C4-2B (cell line): ENCODE results near the gene MAPK8IP2.

Experiments
- ZFX ChIP-seq: fragments of 450-650 bp; IDR thresholded peaks from 2 replicates; pipeline ENCODE4 v1.6.1; 2017
- TF ChIP-seq, protein P1 (sequence below): fragments of 450-650 bp; conservative IDR thresholded peaks from 2 replicates; pipeline ENCODE4 v1.5.1; 2017; ENCODE audit warnings: mild to moderate bottlenecking

DNA sequence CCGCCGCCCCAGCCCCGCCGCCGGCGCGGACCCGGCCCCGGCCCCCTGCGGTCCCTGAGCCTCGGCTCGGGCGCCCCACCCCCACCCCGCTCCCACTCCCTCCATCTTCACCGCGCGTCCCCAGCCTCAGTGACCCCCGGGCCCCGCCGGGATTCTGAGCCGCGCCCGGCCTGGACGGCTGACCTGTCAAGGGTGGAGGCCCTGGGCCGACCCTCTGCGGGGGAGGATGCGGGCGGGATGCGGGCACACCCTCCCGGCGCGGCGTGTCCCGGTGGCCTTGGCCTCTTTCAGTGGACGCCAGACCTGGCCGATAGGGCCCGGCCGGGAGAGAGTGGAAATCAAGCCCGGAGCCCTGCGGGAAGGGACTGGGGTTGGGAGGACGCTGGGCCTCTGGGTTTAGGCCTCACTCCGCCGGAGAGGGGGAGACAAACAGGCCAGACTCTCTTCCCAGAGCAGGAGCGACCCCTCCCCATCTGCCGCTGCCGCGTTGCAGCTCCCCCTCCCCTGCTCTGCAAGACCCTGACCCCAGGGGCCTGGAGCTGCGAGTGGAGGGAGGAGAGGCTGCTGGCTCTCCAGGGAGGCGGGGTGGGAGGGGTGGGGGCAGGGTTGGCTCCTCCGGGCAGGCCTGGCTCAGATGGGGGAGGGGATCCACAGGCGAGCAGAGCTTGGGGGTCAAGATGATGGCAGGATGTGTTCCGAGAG, 525 bp downstream of the MAPK8IP2 start:
- TF ChIP-seq, protein P1, sequence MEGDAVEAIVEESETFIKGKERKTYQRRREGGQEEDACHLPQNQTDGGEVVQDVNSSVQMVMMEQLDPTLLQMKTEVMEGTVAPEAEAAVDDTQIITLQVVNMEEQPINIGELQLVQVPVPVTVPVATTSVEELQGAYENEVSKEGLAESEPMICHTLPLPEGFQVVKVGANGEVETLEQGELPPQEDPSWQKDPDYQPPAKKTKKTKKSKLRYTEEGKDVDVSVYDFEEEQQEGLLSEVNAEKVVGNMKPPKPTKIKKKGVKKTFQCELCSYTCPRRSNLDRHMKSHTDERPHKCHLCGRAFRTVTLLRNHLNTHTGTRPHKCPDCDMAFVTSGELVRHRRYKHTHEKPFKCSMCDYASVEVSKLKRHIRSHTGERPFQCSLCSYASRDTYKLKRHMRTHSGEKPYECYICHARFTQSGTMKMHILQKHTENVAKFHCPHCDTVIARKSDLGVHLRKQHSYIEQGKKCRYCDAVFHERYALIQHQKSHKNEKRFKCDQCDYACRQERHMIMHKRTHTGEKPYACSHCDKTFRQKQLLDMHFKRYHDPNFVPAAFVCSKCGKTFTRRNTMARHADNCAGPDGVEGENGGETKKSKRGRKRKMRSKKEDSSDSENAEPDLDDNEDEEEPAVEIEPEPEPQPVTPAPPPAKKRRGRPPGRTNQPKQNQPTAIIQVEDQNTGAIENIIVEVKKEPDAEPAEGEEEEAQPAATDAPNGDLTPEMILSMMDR = no peak
- peak; percentile 56; the same call in 1 of the 2 replicates for TF ChIP-seq ZFX
